Measurements from ENCODE around the gene WDR82. TPM values are rescaled to one million over a fixed set of nuclear protein-coding genes. Genes with fewer than 3 reads are reported as not detected.

WDR82 gene
- total RNA-seq, 1 donor from 2014 or later: 61.0 TPM

Small RNA genes lying within 50 kb of the gene (microRNA-seq; reads per million reads assigned to microRNA genes)
- gene MIR135A1: not detected
- gene MIRLET7G: 32,791 reads per million, percentile 98 among the genes with 10 or more reads in this experiment

Other genes with a start within 250 kb of the WDR82 start
- 23.2 TPM for gene DUSP7, start 222.1 kb downstream of the WDR82 start, total RNA-seq
- 1.5 TPM for gene POC1A, start 124.2 kb downstream of the WDR82 start, total RNA-seq
- gene ALAS1, start 80.5 kb downstream of the WDR82 start, total RNA-seq: 160 TPM
- 0.32 TPM for gene TLR9, start 53.0 kb downstream of the WDR82 start, total RNA-seq
- 131 TPM for gene TWF2, start 39.5 kb downstream of the WDR82 start, total RNA-seq
- gene PPM1M, start 32.9 kb downstream of the WDR82 start, total RNA-seq: 8.4 TPM
- gene GLYCTK, start 9.2 kb upstream of the WDR82 start, total RNA-seq: 5.3 TPM
- gene DNAH1, start 37.7 kb upstream of the WDR82 start, total RNA-seq: 1.9 TPM
- gene BAP1, start 131.4 kb upstream of the WDR82 start, total RNA-seq: 46.2 TPM
- gene PHF7, start 132.0 kb upstream of the WDR82 start, total RNA-seq: 16.8 TPM
- gene SEMA3G, start 166.5 kb upstream of the WDR82 start, total RNA-seq: 10.4 TPM
- 7,948 TPM for gene TNNC1, start 175.4 kb upstream of the WDR82 start, total RNA-seq
- 46.0 TPM for gene NISCH, start 177.0 kb upstream of the WDR82 start, total RNA-seq
- gene STAB1, start 216.7 kb upstream of the WDR82 start, total RNA-seq: 74.7 TPM

All from Right ventricle myocardium superior (tissue), 1 donor.